GM06990 (cell line): ENCODE measurements around the gene CACNA1C.

ENCODE experiments used
- DNase-seq: peaks from one replicate; pipeline ENCODE4 v3.0.0-alpha.2; 2011; ENCODE audit not compliant: insufficient read length; ENCODE audit errors: extremely low read depth
- H3K27me3 ChIP-seq: replicated peaks from 2 replicates; pipeline ENCODE4 v1.6.0; 2011; ENCODE audit warnings: low read length; ENCODE audit not compliant: control insufficient read depth, insufficient read depth
- H3K36me3 ChIP-seq: 2 replicates; pipeline ENCODE4 v1.5.1; 2011; ENCODE audit warnings: low read length; ENCODE audit not compliant: control insufficient read depth, insufficient read depth
- H3K4me3 ChIP-seq: replicated peaks from 2 replicates; pipeline ENCODE4 v1.5.1; 2011; ENCODE audit warnings: low read depth, mild to moderate bottlenecking, control low read depth, low read length
- TF ChIP-seq, protein P1 (sequence below): IDR thresholded peaks from 2 replicates; pipeline ENCODE4 v1.5.1; 2011; ENCODE audit warnings: low read length, control low read depth, mild to moderate bottlenecking, inconsistent platforms; ENCODE audit not compliant: insufficient read depth, poor library complexity, severe bottlenecking

The CACNA1C gene

DNA sequence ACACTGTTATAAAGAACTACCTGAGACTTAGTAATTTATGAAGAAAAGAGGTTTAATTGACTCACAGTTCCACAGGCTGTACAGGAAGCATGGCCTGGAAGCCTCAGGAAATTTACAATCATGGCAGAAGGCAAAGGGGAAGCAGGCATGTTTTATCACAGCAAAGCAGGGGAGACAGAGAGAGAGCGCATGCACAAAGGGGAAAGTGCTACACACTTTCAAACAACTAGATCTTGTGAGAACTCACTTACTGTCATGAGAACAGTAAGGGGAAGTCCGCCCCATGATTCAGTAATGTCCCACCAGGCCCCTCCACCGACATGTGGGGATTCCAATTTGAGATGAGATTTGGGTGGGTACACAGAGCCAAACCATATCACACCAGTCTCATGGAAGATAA, 313.9 kb downstream of the CACNA1C start:
- TF ChIP-seq, protein P1, sequence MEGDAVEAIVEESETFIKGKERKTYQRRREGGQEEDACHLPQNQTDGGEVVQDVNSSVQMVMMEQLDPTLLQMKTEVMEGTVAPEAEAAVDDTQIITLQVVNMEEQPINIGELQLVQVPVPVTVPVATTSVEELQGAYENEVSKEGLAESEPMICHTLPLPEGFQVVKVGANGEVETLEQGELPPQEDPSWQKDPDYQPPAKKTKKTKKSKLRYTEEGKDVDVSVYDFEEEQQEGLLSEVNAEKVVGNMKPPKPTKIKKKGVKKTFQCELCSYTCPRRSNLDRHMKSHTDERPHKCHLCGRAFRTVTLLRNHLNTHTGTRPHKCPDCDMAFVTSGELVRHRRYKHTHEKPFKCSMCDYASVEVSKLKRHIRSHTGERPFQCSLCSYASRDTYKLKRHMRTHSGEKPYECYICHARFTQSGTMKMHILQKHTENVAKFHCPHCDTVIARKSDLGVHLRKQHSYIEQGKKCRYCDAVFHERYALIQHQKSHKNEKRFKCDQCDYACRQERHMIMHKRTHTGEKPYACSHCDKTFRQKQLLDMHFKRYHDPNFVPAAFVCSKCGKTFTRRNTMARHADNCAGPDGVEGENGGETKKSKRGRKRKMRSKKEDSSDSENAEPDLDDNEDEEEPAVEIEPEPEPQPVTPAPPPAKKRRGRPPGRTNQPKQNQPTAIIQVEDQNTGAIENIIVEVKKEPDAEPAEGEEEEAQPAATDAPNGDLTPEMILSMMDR = no peak
- DNase-seq = no peak
- Histone ChIP-seq H3K36me3 (no peaks in the 10 kb centered on the region), H3K27me3 (no peaks in the 10 kb centered on the region), H3K4me3 (no peak overlapping the region)

GRCh38 chr12:2372178-2372577, 319.4 kb downstream of the CACNA1C start:
- H3K36me3 ChIP-seq = no peaks in the 10 kb centered on the region
- TF ChIP-seq, protein P1 = no peak
- H3K4me3 ChIP-seq = no peak overlapping the region
- DNase-seq = no peak
- no peaks in the 10 kb centered on the region; the same call in 1 of the 2 replicates for H3K27me3 ChIP-seq

GRCh38 chr12:2372735-2373134, 319.9 kb downstream of the CACNA1C start:
- Histone ChIP-seq H3K36me3 (no peaks in the 10 kb centered on the region), H3K27me3 (no peaks in the 10 kb centered on the region; the same call in 1 of the 2 replicates)

DNA sequence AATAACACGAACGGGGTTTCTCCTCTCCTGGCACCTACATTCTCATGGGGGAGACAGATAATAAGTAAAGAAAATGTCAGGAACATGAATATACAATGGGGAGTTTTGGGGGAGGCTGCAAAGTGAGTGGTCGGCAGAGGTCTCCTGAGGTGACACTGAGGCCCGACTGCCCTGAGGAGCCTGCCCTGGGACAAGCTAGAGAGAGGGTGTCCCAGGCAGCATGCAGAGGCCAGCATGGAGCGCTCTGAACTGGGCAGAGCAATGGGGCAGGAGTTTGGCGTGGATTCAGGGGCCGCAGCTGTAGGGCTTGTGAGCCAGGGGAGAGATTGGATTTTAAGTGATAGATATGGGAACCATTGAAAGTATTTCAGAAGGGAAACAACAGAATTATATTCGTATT, 320.5 kb downstream of the CACNA1C start:
- no peak for DNase-seq
- Histone ChIP-seq H3K27me3 (no peaks in the 10 kb centered on the region; the same call in 1 of the 2 replicates), H3K36me3 (no peaks in the 10 kb centered on the region), H3K4me3 (no peak overlapping the region)
- TF ChIP-seq, protein P1 = no peak

More at GRCh38 chr12:2372735-2373134, 319.9 kb downstream of the CACNA1C start:
- no peak for DNase-seq
- no peak overlapping the region for H3K4me3 ChIP-seq
- TF ChIP-seq, protein P1 = no peak

GRCh38 chr12:2374092-2374906, 321.5 kb downstream of the CACNA1C start:
- TF ChIP-seq, protein P1 = no peak
- no peaks in the 10 kb centered on the region for H3K36me3 ChIP-seq
- no peaks in the 10 kb centered on the region; the same call in 1 of the 2 replicates for H3K27me3 ChIP-seq
- no peak for DNase-seq
- H3K4me3 ChIP-seq = no peak overlapping the region
